ENCODE measurements around the gene STX17. TPM values are rescaled to one million over a fixed set of nuclear protein-coding genes. Genes with fewer than 3 reads are reported as not detected.

The STX17 gene
- total and polyA plus RNA-seq, 10 of the 15 experiments (the other 5 are each of a cell fraction or from before 2014, with no cell fraction given) = 11.5 to 29.3 (median 20.0) TPM

- TF ChIP-seq, protein P1, sequence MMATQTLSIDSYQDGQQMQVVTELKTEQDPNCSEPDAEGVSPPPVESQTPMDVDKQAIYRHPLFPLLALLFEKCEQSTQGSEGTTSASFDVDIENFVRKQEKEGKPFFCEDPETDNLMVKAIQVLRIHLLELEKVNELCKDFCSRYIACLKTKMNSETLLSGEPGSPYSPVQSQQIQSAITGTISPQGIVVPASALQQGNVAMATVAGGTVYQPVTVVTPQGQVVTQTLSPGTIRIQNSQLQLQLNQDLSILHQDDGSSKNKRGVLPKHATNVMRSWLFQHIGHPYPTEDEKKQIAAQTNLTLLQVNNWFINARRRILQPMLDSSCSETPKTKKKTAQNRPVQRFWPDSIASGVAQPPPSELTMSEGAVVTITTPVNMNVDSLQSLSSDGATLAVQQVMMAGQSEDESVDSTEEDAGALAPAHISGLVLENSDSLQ (IDR thresholded peaks at IDR 0.05) = no peak
- TF ChIP-seq HDAC6 (IDR thresholded peaks at IDR 0.05; ENCODE audit: unreplicated experiment) = no peak
- TF ChIP-seq IRF3 (IDR thresholded peaks at IDR 0.05) = no peak
Observed at GRCh38 chr9:99966716-99967115, 60.3 kb downstream of the STX17 start (continued).

GRCh38 chr9:99967457-99967856, 61.0 kb downstream of the STX17 start:
- FAIRE-seq (no peak), ATAC-seq (no peak), DNase-seq (ENCODE audit: low read depth, low spot score) (no peak)
- BruUV-seq (replicated peaks) = no TSS peak
- H3K9ac ChIP-seq (ENCODE audit: control insufficient read depth, insufficient read depth, low read length) = no peak overlapping the region
- H3K4me2 ChIP-seq (ENCODE audit: control insufficient read depth, insufficient read depth) = no peak overlapping the region
- H2AFZ ChIP-seq (ENCODE audit: control insufficient read depth, low read depth, low read length) = no peak overlapping the region
- no peak overlapping the region for H3K4me3 ChIP-seq
- H3K27ac ChIP-seq (ENCODE audit: control insufficient read depth, insufficient read depth) = no peak overlapping the region
- 100% methylated on average over 1 of the region's 2 CpGs for WGBS (ENCODE audit: insufficient coverage, insufficient replicate concordance, low lambda C conversion rate, missing lambda C conversion rate)
- ChIA-PET POLR2A (interaction anchor here (0.6 kb wide), 1 partner anchor 8 kb away, joined by 3 read pairs; no protein-coding TSS in a partner anchor), CTCF (no interaction called here), SMC1A (ENCODE audit: uncharacterized antibody, unreplicated experiment) (interaction anchor here (0.9 kb wide), 1 partner anchor 143 kb away, joined by 3 read pairs; no protein-coding TSS in a partner anchor), RAD21 (ENCODE audit: unreplicated experiment) (no interaction called here)
- no peaks in the 10 kb centered on the region for H3K79me2 ChIP-seq (ENCODE audit: control insufficient read depth, insufficient read depth, low read length)
- intact Hi-C loops (cut with micrococcal nuclease; ENCODE audit: unreplicated experiment) (no loop called here), in situ Hi-C loops (cut with MboI) (no loop called here)
- no peaks in the 10 kb centered on the region for H4K20me1 ChIP-seq (ENCODE audit: control insufficient read depth, insufficient read depth)
- H3K36me3 ChIP-seq (ENCODE audit: control insufficient read depth in 2 of 2, insufficient read depth in 2 of 2, low read length in 1 of 2) = peaks cover 0 to 10% of the 10 kb centered on the region in 2 experiments; a peak in 1 of 4 replicates
- H3K4me1 ChIP-seq (ENCODE audit: control insufficient read depth, insufficient read depth, low read length) = no peaks in the 10 kb centered on the region
- no peaks in the 10 kb centered on the region for H3K27me3 ChIP-seq (replicated peaks in 1 of 2; ENCODE audit: control insufficient read depth in 2 of 2, insufficient read depth in 2 of 2, low read length in 1 of 2)
- no peaks in the 10 kb centered on the region for H3K9me3 ChIP-seq (replicated peaks; ENCODE audit: control insufficient read depth, insufficient read depth, low read length)
- TF ChIP-seq CHD2 (IDR thresholded peaks at IDR 0.05; ENCODE audit: borderline replicate concordance, low read depth, low read length) (no peak), CBX3 (IDR thresholded peaks at IDR 0.05; ENCODE audit: borderline replicate concordance, low read depth) (no peak), SIN3A (IDR thresholded peaks at IDR 0.05; ENCODE audit: low read depth, low read length) (no peak), RELB (IDR thresholded peaks at IDR 0.05; ENCODE audit: low read depth) (no peak), ATF3 (IDR thresholded peaks at IDR 0.05; ENCODE audit: borderline replicate concordance, extremely low read depth, low read depth, low read length) (no peak), IRF4 (IDR thresholded peaks at IDR 0.05; ENCODE audit: low read depth, low read length) (no peak), CEBPZ (IDR thresholded peaks at IDR 0.05; ENCODE audit: low read depth, low read length) (no peak), ZNF274 (IDR thresholded peaks at IDR 0.05; ENCODE audit: insufficient read depth, insufficient read length) (no peak)
- TF ChIP-seq, protein P1 (IDR thresholded peaks at IDR 0.05) = no peak
